ENCODE data around the gene MGAT5.

MGAT5 gene

DNA sequence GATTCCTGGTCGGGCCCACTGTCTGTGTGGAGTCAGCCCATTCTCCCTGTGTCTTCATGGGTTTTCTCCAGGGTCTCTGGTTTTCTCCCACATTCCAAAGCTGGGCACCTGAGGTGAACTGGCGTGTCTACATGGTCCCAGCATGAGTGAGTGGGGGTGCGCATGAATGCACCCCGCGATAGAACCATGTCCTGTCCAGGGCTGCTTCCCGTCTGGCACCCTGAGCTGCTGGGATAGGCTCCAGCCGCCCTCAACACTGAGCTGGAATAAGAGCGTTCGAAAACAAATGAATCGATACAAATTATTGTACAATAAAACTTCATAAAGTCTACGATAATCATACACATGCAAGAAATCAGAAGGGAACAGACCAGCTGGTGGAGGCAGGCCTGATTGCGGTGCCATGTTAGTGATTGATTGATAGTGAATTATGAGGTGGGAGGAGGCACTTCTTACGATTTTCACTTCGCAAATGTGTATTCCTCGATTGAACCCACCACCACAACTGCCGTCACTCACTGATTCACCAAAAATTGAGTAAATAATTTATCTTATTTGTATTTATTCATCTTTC lies 186.6 kb downstream of the MGAT5 start:
- Histone ChIP-seq H3K9me2 (ENCODE audit: low read depth, low read length) (no peaks in the 10 kb centered on the region), H3K79me2 (ENCODE audit: insufficient read depth, low read length) (no peaks in the 10 kb centered on the region), H3K27ac (ENCODE audit: low read depth, low read length, poor library complexity, severe bottlenecking) (no peak overlapping the region), H3K36me3 (ENCODE audit: insufficient read depth, low read length) (peaks cover 77% of the 10 kb centered on the region), H3K4me3 (ENCODE audit: low read depth, low read length, poor library complexity, severe bottlenecking) (no peak overlapping the region), H3F3A (ENCODE audit: insufficient read depth, low read length) (no peaks in the 10 kb centered on the region), H3K27me3 (ENCODE audit: insufficient read depth, low read length) (no peaks in the 10 kb centered on the region), H3K4me2 (ENCODE audit: low read length) (no peak overlapping the region), H4K20me1 (ENCODE audit: insufficient read depth, low read length) (no peaks in the 10 kb centered on the region), H2AFZ (ENCODE audit: low read length) (no peak overlapping the region), H3K9ac (ENCODE audit: low read length) (no peak overlapping the region), H3K4me1 (ENCODE audit: insufficient read depth, low read length, severe bottlenecking) (no peaks in the 10 kb centered on the region), H3K9me3 (ENCODE audit: low read length) (no peaks in the 10 kb centered on the region)
- TF ChIP-seq CTCF (IDR thresholded peaks at IDR 0.05; ENCODE audit: low read length) (no peak), EZH2 (IDR thresholded peaks at IDR 0.05; ENCODE audit: borderline replicate concordance, low read length) (no peak)

- no peak overlapping the region for H3K9ac ChIP-seq (ENCODE audit: low read length)
- no peaks in the 10 kb centered on the region for H3K79me2 ChIP-seq (ENCODE audit: insufficient read depth, low read length)
- no peak overlapping the region for H3K27ac ChIP-seq (ENCODE audit: low read depth, low read length, poor library complexity, severe bottlenecking)
- no peaks in the 10 kb centered on the region for H3K4me1 ChIP-seq (ENCODE audit: insufficient read depth, low read length, severe bottlenecking)
- H3K4me3 ChIP-seq (ENCODE audit: low read depth, low read length, poor library complexity, severe bottlenecking) = no peak overlapping the region
- no peaks in the 10 kb centered on the region for H4K20me1 ChIP-seq (ENCODE audit: insufficient read depth, low read length)
- no peaks in the 10 kb centered on the region for H3F3A ChIP-seq (ENCODE audit: insufficient read depth, low read length)
- no peak overlapping the region for H3K4me2 ChIP-seq (ENCODE audit: low read length)
- TF ChIP-seq CTCF (IDR thresholded peaks at IDR 0.05; ENCODE audit: low read length) = no peak
- no peak for TF ChIP-seq EZH2 (IDR thresholded peaks at IDR 0.05; ENCODE audit: borderline replicate concordance, low read length)
- peaks cover 77% of the 10 kb centered on the region for H3K36me3 ChIP-seq (ENCODE audit: insufficient read depth, low read length)
- no peaks in the 10 kb centered on the region for H3K9me3 ChIP-seq (ENCODE audit: low read length)
- no peak overlapping the region for H2AFZ ChIP-seq (ENCODE audit: low read length)
- H3K27me3 ChIP-seq (ENCODE audit: insufficient read depth, low read length) = no peaks in the 10 kb centered on the region
- H3K9me2 ChIP-seq (ENCODE audit: low read depth, low read length) = no peaks in the 10 kb centered on the region
Observed at GRCh38 chr2:134441153-134441863, 187.4 kb downstream of the MGAT5 start.

GRCh38 chr2:134443814-134444480 lies 190.1 kb downstream of the MGAT5 start:
- Histone ChIP-seq H3K27me3 (ENCODE audit: insufficient read depth, low read length) (no peaks in the 10 kb centered on the region), H3K9ac (ENCODE audit: low read length) (no peak overlapping the region)

More at GRCh38 chr2:134443814-134444480, 190.1 kb downstream of the MGAT5 start:
- Histone ChIP-seq H4K20me1 (ENCODE audit: insufficient read depth, low read length) (no peaks in the 10 kb centered on the region), H3F3A (ENCODE audit: insufficient read depth, low read length) (no peaks in the 10 kb centered on the region), H3K4me2 (ENCODE audit: low read length) (no peak overlapping the region), H3K27ac (ENCODE audit: low read depth, low read length, poor library complexity, severe bottlenecking) (no peak overlapping the region), H3K4me1 (ENCODE audit: insufficient read depth, low read length, severe bottlenecking) (no peaks in the 10 kb centered on the region), H3K9me2 (ENCODE audit: low read depth, low read length) (no peaks in the 10 kb centered on the region), H3K36me3 (ENCODE audit: insufficient read depth, low read length) (peaks cover 80% of the 10 kb centered on the region), H3K9me3 (ENCODE audit: low read length) (no peaks in the 10 kb centered on the region), H3K4me3 (ENCODE audit: low read depth, low read length, poor library complexity, severe bottlenecking) (no peak overlapping the region), H3K79me2 (ENCODE audit: insufficient read depth, low read length) (no peaks in the 10 kb centered on the region), H2AFZ (ENCODE audit: low read length) (no peak overlapping the region)
- TF ChIP-seq CTCF (IDR thresholded peaks at IDR 0.05; ENCODE audit: low read length) (no peak), EZH2 (IDR thresholded peaks at IDR 0.05; ENCODE audit: borderline replicate concordance, low read length) (no peak)
